Stimulated activated naive CD8-positive, alpha-beta T cell treated with anti-CD3 and anti-CD28 coated beads, Interleukin-15, Interleukin-2, amounts not matched to agents 100 U/mL and 50 U/mL, for 24 hours (primary cell): ENCODE data around the gene PTBP2.
A peak's percentile ranks its signal among the peaks of the same experiment; 100 is the strongest.

Experiments
- ATAC-seq: fragments of 150-1000 bp; cut with Tn5 transposase; one replicate; pipeline ENCODE4 v1.10.0; 2021
- DNase-seq: peaks from one replicate; pipeline ENCODE4 v3.0.0; 2021

Gene PTBP2

GRCh38 chr1:96721416-96722160, at the start of gene PTBP2:
Gene PTBP2 (plus strand): TSS chr1:96721784. CDS start chr1:96721865, 81 bp downstream.
- DNase-seq: peak; percentile 83
- ATAC-seq: peak; percentile 91

- DNase-seq (no peak), ATAC-seq (no peak)
These were observed 46.7 kb upstream of the PTBP2 start for GRCh38 chr1:96674915-96675314.

- no peak for ATAC-seq
- no peak for DNase-seq
These were observed 39.5 kb upstream of the PTBP2 start for GRCh38 chr1:96682056-96682455.

GRCh38 chr1:96683931-96684330, 37.7 kb upstream of the PTBP2 start:
- ATAC-seq (no peak), DNase-seq (no peak)

GRCh38 chr1:96684744-96685143, 36.8 kb upstream of the PTBP2 start:
- ATAC-seq (no peak), DNase-seq (no peak)

- no peak for DNase-seq
- ATAC-seq: no peak
These were observed 32.8 kb upstream of the PTBP2 start for GRCh38 chr1:96688767-96689166.

GRCh38 chr1:96695954-96696353, 25.6 kb upstream of the PTBP2 start:
- no peak for ATAC-seq
- DNase-seq: no peak

GRCh38 chr1:96698342-96698983, 23.1 kb upstream of the PTBP2 start:
- DNase-seq: no peak
- ATAC-seq: no peak

GRCh38 chr1:96703186-96703585, 18.4 kb upstream of the PTBP2 start:
- no peak for ATAC-seq
- DNase-seq: no peak

- no peak for ATAC-seq
- no peak for DNase-seq
These were observed 14.6 kb upstream of the PTBP2 start for GRCh38 chr1:96707023-96707422.

GRCh38 chr1:96708482-96708881, 13.1 kb upstream of the PTBP2 start:
- ATAC-seq (no peak), DNase-seq (no peak)

- DNase-seq: no peak
- no peak for ATAC-seq
These were observed 10.7 kb upstream of the PTBP2 start for GRCh38 chr1:96710708-96711477.

GRCh38 chr1:96713649-96714048, 7.9 kb upstream of the PTBP2 start:
- DNase-seq: no peak
- ATAC-seq: no peak

GRCh38 chr1:96714881-96715280, 6.7 kb upstream of the PTBP2 start:
- no peak for ATAC-seq

GRCh38 chr1:96715482-96715881, 6.1 kb upstream of the PTBP2 start:
- DNase-seq (no peak), ATAC-seq (no peak)

More at GRCh38 chr1:96714881-96715280, 6.7 kb upstream of the PTBP2 start:
- DNase-seq: no peak

GRCh38 chr1:96721053-96721415, 550 bp upstream of the PTBP2 start:
- no peak for ATAC-seq
- no peak for DNase-seq

- peak; percentile 55 for DNase-seq
These were observed 758 bp downstream of the PTBP2 start for GRCh38 chr1:96722161-96722922.

GRCh38 chr1:96722958-96723357, 1.4 kb downstream of the PTBP2 start:
- ATAC-seq: no peak
- DNase-seq: no peak

More at GRCh38 chr1:96722161-96722922, 758 bp downstream of the PTBP2 start:
- ATAC-seq: peak; percentile 70

GRCh38 chr1:96723377-96723776, 1.8 kb downstream of the PTBP2 start:
- no peak for ATAC-seq
- no peak for DNase-seq

- ATAC-seq: no peak
- no peak for DNase-seq
These were observed 2.4 kb downstream of the PTBP2 start for GRCh38 chr1:96723936-96724335.

GRCh38 chr1:96727860-96728259, 6.3 kb downstream of the PTBP2 start:
- no peak for DNase-seq
- ATAC-seq: no peak

- ATAC-seq: no peak
These were observed 9.2 kb downstream of the PTBP2 start for GRCh38 chr1:96730574-96731298.

More at GRCh38 chr1:96730574-96731298, 9.2 kb downstream of the PTBP2 start:
- DNase-seq: no peak
